ENCODE data around the gene EDAR. TPM values are rescaled to one million over a fixed set of nuclear protein-coding genes. Genes with fewer than 3 reads are reported as not detected.

The EDAR gene
- total RNA-seq, 1 experiment from 2014 or later, result 0.82 TPM

- BruUV-seq (replicated peaks), result no TSS peak
- no peak for DNase-seq
- Mint-ChIP-seq H3K4me1 (ENCODE audit: low read depth, unreplicated experiment) (no peaks in the 10 kb centered on the region), H3K36me3 (ENCODE audit: insufficient read depth, unreplicated experiment) (no peaks in the 10 kb centered on the region), H3K4me3 (ENCODE audit: unreplicated experiment) (no peak overlapping the region), H3K27ac (ENCODE audit: unreplicated experiment) (no peak overlapping the region), H3K9me3 (ENCODE audit: unreplicated experiment) (no peaks in the 10 kb centered on the region), H3K27me3 (ENCODE audit: insufficient read depth, unreplicated experiment) (no peaks in the 10 kb centered on the region)
- Histone ChIP-seq H3K36me3 (ENCODE audit: control insufficient read depth, insufficient read depth, low read length) (no peaks in the 10 kb centered on the region), H3K4me3 (ENCODE audit: low read depth, low read length) (no peak overlapping the region), H3K4me1 (no peaks in the 10 kb centered on the region; the same call in 1 of the 2 replicates), H3K27me3 (replicated peaks; ENCODE audit: control insufficient read depth, insufficient read depth, low read length) (no peaks in the 10 kb centered on the region), H3K9me3 (no peaks in the 10 kb centered on the region)
- POLR2A ChIA-PET, result no interaction called here
- CTCF ChIA-PET, result no interaction called here
- intact Hi-C loops (cut with micrococcal nuclease; ENCODE audit: unreplicated experiment), result no loop called here
- TF ChIP-seq CTCF (IDR thresholded peaks at IDR 0.05; ENCODE audit: insufficient read depth in 1 of 2, low read depth in 1 of 2, low read length in 1 of 2, severe bottlenecking in 1 of 2, unreplicated experiment in 1 of 2), result no peak
These were observed 53.7 kb downstream of the EDAR start for GRCh38 chr2:108935271-108935741.

- ChIA-PET POLR2A (no interaction called here), CTCF (no interaction called here)
- intact Hi-C loops (cut with micrococcal nuclease; ENCODE audit: unreplicated experiment), result no loop called here
- no peak overlapping the region for H3K4me3 ChIP-seq (ENCODE audit: low read depth, low read length)
- no peak for TF ChIP-seq CTCF (IDR thresholded peaks at IDR 0.05; ENCODE audit: insufficient read depth in 1 of 2, low read depth in 1 of 2, low read length in 1 of 2, severe bottlenecking in 1 of 2, unreplicated experiment in 1 of 2)
- no peak for DNase-seq
- Mint-ChIP-seq H3K4me3 (ENCODE audit: unreplicated experiment) (no peak overlapping the region), H3K4me1 (ENCODE audit: low read depth, unreplicated experiment) (no peaks in the 10 kb centered on the region), H3K27ac (ENCODE audit: unreplicated experiment) (no peak overlapping the region), H3K9me3 (ENCODE audit: unreplicated experiment) (no peaks in the 10 kb centered on the region), H3K27me3 (ENCODE audit: insufficient read depth, unreplicated experiment) (no peaks in the 10 kb centered on the region), H3K36me3 (ENCODE audit: insufficient read depth, unreplicated experiment) (no peaks in the 10 kb centered on the region)
- no peaks in the 10 kb centered on the region; the same call in 1 of the 2 replicates for H3K4me1 ChIP-seq
- H3K36me3 ChIP-seq (ENCODE audit: control insufficient read depth, insufficient read depth, low read length), result no peaks in the 10 kb centered on the region
- no TSS peak for BruUV-seq (replicated peaks)
- no peaks in the 10 kb centered on the region for H3K9me3 ChIP-seq
- no peaks in the 10 kb centered on the region for H3K27me3 ChIP-seq (replicated peaks; ENCODE audit: control insufficient read depth, insufficient read depth, low read length)
These were observed 54.3 kb downstream of the EDAR start for GRCh38 chr2:108934583-108935245.

- Histone ChIP-seq H3K4me3 (ENCODE audit: low read depth, low read length) (no peak overlapping the region), H3K4me1 (no peaks in the 10 kb centered on the region; the same call in 1 of the 2 replicates), H3K9me3 (no peaks in the 10 kb centered on the region), H3K27me3 (replicated peaks; ENCODE audit: control insufficient read depth, insufficient read depth, low read length) (no peaks in the 10 kb centered on the region), H3K36me3 (ENCODE audit: control insufficient read depth, insufficient read depth, low read length) (no peaks in the 10 kb centered on the region)
- no peak for DNase-seq
- BruUV-seq (replicated peaks), result no TSS peak
- ChIA-PET POLR2A (no interaction called here), CTCF (no interaction called here)
- intact Hi-C loops (cut with micrococcal nuclease; ENCODE audit: unreplicated experiment), result no loop called here
- no peaks in the 10 kb centered on the region for H3K4me1 Mint-ChIP-seq (ENCODE audit: low read depth, unreplicated experiment)
- no peak for TF ChIP-seq CTCF (IDR thresholded peaks at IDR 0.05; ENCODE audit: insufficient read depth in 1 of 2, low read depth in 1 of 2, low read length in 1 of 2, severe bottlenecking in 1 of 2, unreplicated experiment in 1 of 2)
- no peak overlapping the region for H3K4me3 Mint-ChIP-seq (ENCODE audit: unreplicated experiment)
- no peaks in the 10 kb centered on the region for H3K36me3 Mint-ChIP-seq (ENCODE audit: insufficient read depth, unreplicated experiment)
- no peaks in the 10 kb centered on the region for H3K27me3 Mint-ChIP-seq (ENCODE audit: insufficient read depth, unreplicated experiment)
- no peak overlapping the region for H3K27ac Mint-ChIP-seq (ENCODE audit: unreplicated experiment)
- no peaks in the 10 kb centered on the region for H3K9me3 Mint-ChIP-seq (ENCODE audit: unreplicated experiment)
These were observed 54.9 kb downstream of the EDAR start for GRCh38 chr2:108934151-108934550.

Measured in Caco-2 (cell line).